Right lobe of liver (tissue), 4 donors: ENCODE measurements around the gene MAPT.

Experiments used
- CTCF ChIP-seq, 4 donors: fragments of 200-600 bp in 3 of 4; fragments of 450-650 bp in 1 of 4; IDR thresholded peaks; one replicate each; pipeline versions ENCODE4 v1.5.1 to v1.8.0; 2016 to 2022; ENCODE audit warnings: antibody characterized with exemption in 4 of 4, mild to moderate bottlenecking in 2 of 4
- POLR2A ChIP-seq: fragments of 450-650 bp; IDR thresholded peaks from one replicate; pipeline ENCODE4 v1.6.1; 2017; ENCODE audit warnings: antibody characterized with exemption, mild to moderate bottlenecking
- donor health status: DM: no; HTN: no; CAD: no.
- donor health status: DM: no; HTN: no; CAD: no.
- donor health status: DM: no; HTN: yes; CAD: no.

GRCh38 chr17:46036491-46036890 lies 142.1 kb downstream of the MAPT start:
- no peak for TF ChIP-seq CTCF (IDR thresholded peaks at IDR 0.05)
- no peak for TF ChIP-seq POLR2A
